GM23338 (cell line): Measurements from ENCODE around the gene OR2G2. TPM values are rescaled to one million over a fixed set of nuclear protein-coding genes. Genes with fewer than 3 reads are reported as not detected.
A peak's percentile ranks its signal among the peaks of the same experiment; 100 is the strongest.

Experiments used
- ATAC-seq: fragments of 200-7000 bp; cut with Tn5 transposase; 3 replicates; pipeline ENCODE4 v1.9.1; 2020
- DNase-seq: peaks from one replicate; pipeline ENCODE4 v3.0.0-alpha.2; 2015; ENCODE audit warnings: low spot score
- H2AFZ ChIP-seq: fragments of 200-600 bp; sonication (generic); 2 replicates; pipeline ENCODE4 v1.8.0; 2016; ENCODE audit warnings: antibody characterized with exemption, mild to moderate bottlenecking, moderate library complexity
- H3F3A ChIP-seq: fragments of 200-600 bp; sonication (generic); replicated peaks from 2 replicates; pipeline ENCODE4 v1.8.0; 2017; ENCODE audit warnings: antibody characterized with exemption, mixed run types, low read depth
- H3K27ac ChIP-seq: fragments of 200-600 bp; sonication (generic); 2 replicates; pipeline ENCODE4 v1.6.1; 2016; ENCODE audit warnings: low read depth
- H3K27me3 ChIP-seq: fragments of 200-600 bp; sonication (generic); 2 replicates; pipeline ENCODE4 v1.8.0; 2016; ENCODE audit warnings: mild to moderate bottlenecking, mixed run types, moderate library complexity; ENCODE audit not compliant: insufficient read depth
- H3K36me3 ChIP-seq: fragments of 200-600 bp; sonication (generic); 2 replicates; pipeline ENCODE4 v1.8.0; 2016; ENCODE audit warnings: mild to moderate bottlenecking; ENCODE audit not compliant: insufficient read depth
- H3K4me1 ChIP-seq: fragments of 200-600 bp; sonication (generic); 2 replicates; pipeline ENCODE4 v1.8.0; 2016; ENCODE audit warnings: mild to moderate bottlenecking, moderate library complexity; ENCODE audit not compliant: insufficient read depth
- H3K4me2 ChIP-seq: fragments of 200-600 bp; sonication (generic); 2 replicates; pipeline ENCODE4 v1.7.1; 2017; ENCODE audit warnings: mixed run types
- H3K4me3 ChIP-seq: fragments of 200-600 bp; sonication (generic); 2 replicates; pipeline ENCODE4 v1.6.1; 2016; ENCODE audit warnings: mixed run types
- H3K79me2 ChIP-seq: fragments of 200-600 bp; sonication (generic); replicated peaks from 2 replicates; pipeline ENCODE4 v1.8.0; 2017; ENCODE audit warnings: mild to moderate bottlenecking; ENCODE audit not compliant: insufficient read depth
- H3K9me2 ChIP-seq: fragments of 200-600 bp; sonication (generic); 2 replicates; pipeline ENCODE4 v1.8.0; 2017; ENCODE audit not compliant: insufficient read depth
- H4K20me1 ChIP-seq: fragments of 200-600 bp; sonication (generic); replicated peaks from 2 replicates; pipeline ENCODE4 v1.8.0; 2017; ENCODE audit warnings: mild to moderate bottlenecking; ENCODE audit not compliant: insufficient read depth
- H3K27ac Mint-ChIP-seq: 2 replicates; pipeline ENCODE4 v1.8.0; 2020; ENCODE audit warnings: inconsistent platforms, mild to moderate bottlenecking, moderate library complexity, mixed read lengths
- H3K27me3 Mint-ChIP-seq: 3 replicates; pipeline ENCODE4 v1.8.0; 2022; ENCODE audit warnings: low read depth, mild to moderate bottlenecking, moderate library complexity, mixed read lengths, inconsistent platforms; ENCODE audit not compliant: insufficient read depth, poor library complexity
- H3K36me3 Mint-ChIP-seq: 3 replicates; pipeline ENCODE4 v1.8.0; 2021; ENCODE audit warnings: low read depth, mild to moderate bottlenecking, inconsistent platforms, moderate library complexity, mixed read lengths
- H3K4me1 Mint-ChIP-seq: 3 replicates; pipeline ENCODE4 v1.8.0; 2020; ENCODE audit warnings: mild to moderate bottlenecking, inconsistent platforms, mixed read lengths
- H3K4me3 Mint-ChIP-seq: 3 replicates; pipeline ENCODE4 v1.8.0; 2021; ENCODE audit warnings: moderate library complexity, mild to moderate bottlenecking, inconsistent platforms, mixed read lengths
- H3K9me3 Mint-ChIP-seq: 3 replicates; pipeline ENCODE4 v1.8.0; 2020; ENCODE audit warnings: moderate library complexity, mild to moderate bottlenecking, inconsistent platforms, mixed read lengths
- EZH2phosphoT487 ChIP-seq: fragments of 200-600 bp; sonication (generic); IDR thresholded peaks from one replicate; pipeline ENCODE4 v1.8.1; 2018; ENCODE audit warnings: antibody characterized with exemption; ENCODE audit not compliant: unreplicated experiment
- NANOG ChIP-seq: IDR thresholded peaks from 2 replicates; pipeline ENCODE4 v1.6.1; 2016; ENCODE audit warnings: antibody characterized with exemption, borderline replicate concordance
- POLR2AphosphoS5 ChIP-seq: IDR thresholded peaks from 2 replicates; pipeline ENCODE4 v1.6.1; 2016; ENCODE audit warnings: antibody characterized with exemption, low read depth
- ZNF114 ChIP-seq: fragments of 250-450 bp; sonication (Bioruptor Pico); IDR thresholded peaks from 2 replicates; pipeline ENCODE4 v1.5.0; 2020; ENCODE audit warnings: mild to moderate bottlenecking, moderate library complexity
- ZNF331 ChIP-seq: fragments of 250-450 bp; sonication (Bioruptor Pico); IDR thresholded peaks from 2 replicates; pipeline ENCODE4 v1.5.0; 2020; ENCODE audit warnings: low read depth, mild to moderate bottlenecking, moderate library complexity
- ZNF462 ChIP-seq: fragments of 250-450 bp; sonication (Bioruptor Pico); IDR thresholded peaks from 2 replicates; pipeline ENCODE4 v1.5.0; 2020; ENCODE audit warnings: mild to moderate bottlenecking, moderate library complexity
- polyA plus RNA-seq: library from polyadenylated mRNA; unstranded; fragments of >200 nt; fragmentation: Nextera tagmentation; extraction: Ambion mirVana; gene quantifications from 2 replicates; pipeline ENCODE4 v1.2.1, GENCODE V29; 2016
- total RNA-seq: library from RNA; depleted of rRNA; stranded (reverse); fragments of >200 nt; shearing (Covaris generic); gene quantifications from 2 replicates; pipeline ENCODE4 v1.2.3, GENCODE V29; 2014
- TF ChIP-seq, protein P1 (sequence below): IDR thresholded peaks from 2 replicates; pipeline ENCODE4 v1.6.1; 2016; ENCODE audit warnings: antibody characterized with exemption
- TF ChIP-seq, protein P2 (sequence below), 2 experiments: fragments of 200-600 bp in 1 of 2; sonication (generic) in 1 of 2; conservative IDR thresholded peaks; 2 replicates each; pipeline versions ENCODE4 v1.5.1 to v1.6.1; 2016 to 2017; ENCODE audit warnings: antibody characterized with exemption in 2 of 2, low read depth in 2 of 2, mild to moderate bottlenecking in 2 of 2, moderate library complexity in 1 of 2

The OR2G2 gene
- total and polyA plus RNA-seq, 2 experiments from 2014 or later, result not detected

GRCh38 chr1:247540581-247540980 is 47.6 kb upstream of the OR2G2 start:
- peaks cover 2% of the 10 kb centered on the region; the same call in 2 of the 3 replicates for H3K4me1 Mint-ChIP-seq
- no peaks in the 10 kb centered on the region for H3K79me2 ChIP-seq
- H3K36me3 ChIP-seq, result no peaks in the 10 kb centered on the region
- no peaks in the 10 kb centered on the region for H3K4me1 ChIP-seq
- no peak overlapping the region for H3K4me2 ChIP-seq
- H3K4me3 Mint-ChIP-seq, result no peak overlapping the region
- H3K27me3 ChIP-seq, result no peaks in the 10 kb centered on the region
- H3K9me3 Mint-ChIP-seq, result no peaks in the 10 kb centered on the region; the same call in 2 of the 3 replicates
- no peak for DNase-seq
- no peak overlapping the region for H3K27ac ChIP-seq
- no peaks in the 10 kb centered on the region for H3F3A ChIP-seq
- H2AFZ ChIP-seq, result 0 out of 2 replicates have a peak overlapping the region, but pooled peaks have one; percentile 48
- TF ChIP-seq ZNF114 (CRISPR knock-in tag) (no peak), NANOG (no peak), ZNF462 (CRISPR knock-in tag) (no peak)
- no peak overlapping the region for H3K4me3 ChIP-seq
- H4K20me1 ChIP-seq, result no peaks in the 10 kb centered on the region
- ATAC-seq, result no peak
- no peak overlapping the region for H3K27ac Mint-ChIP-seq
- H3K36me3 Mint-ChIP-seq, result no peaks in the 10 kb centered on the region
- peaks cover 2% of the 10 kb centered on the region for H3K27me3 Mint-ChIP-seq
- H3K9me2 ChIP-seq, result no peaks in the 10 kb centered on the region

DNA sequence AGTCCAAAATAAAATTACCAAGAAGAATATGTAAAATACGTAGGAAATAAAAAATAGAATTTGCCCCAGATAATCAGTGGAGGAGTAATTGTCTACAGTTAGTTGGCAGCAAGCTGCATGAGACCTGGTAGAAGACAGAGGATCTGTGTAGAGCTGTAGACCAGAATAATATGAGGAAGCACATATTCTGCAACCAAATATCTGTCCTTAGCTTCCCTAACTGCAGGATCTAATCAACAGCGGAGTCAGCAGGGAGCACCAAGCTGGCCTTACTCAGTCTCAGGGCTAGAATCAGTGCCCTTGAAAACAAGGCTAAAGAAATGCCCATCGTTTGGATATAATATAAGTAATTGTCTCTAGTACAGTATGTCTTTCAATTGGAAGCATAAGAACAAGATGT is 45.3 kb upstream of the OR2G2 start:
- Mint-ChIP-seq H3K4me1 (peaks cover 2% of the 10 kb centered on the region), H3K27ac (no peak overlapping the region), H3K36me3 (no peaks in the 10 kb centered on the region), H3K27me3 (peaks cover 2% of the 10 kb centered on the region), H3K4me3 (no peak overlapping the region), H3K9me3 (no peaks in the 10 kb centered on the region; the same call in 2 of the 3 replicates)
- H3K4me2 ChIP-seq, result no peak overlapping the region
- H4K20me1 ChIP-seq, result no peaks in the 10 kb centered on the region
- no peaks in the 10 kb centered on the region for H3F3A ChIP-seq
- DNase-seq (no peak), ATAC-seq (no peak)
- H2AFZ ChIP-seq, result no peak overlapping the region
- no peaks in the 10 kb centered on the region for H3K79me2 ChIP-seq
- no peaks in the 10 kb centered on the region for H3K36me3 ChIP-seq
- no peak overlapping the region for H3K27ac ChIP-seq
- H3K4me1 ChIP-seq, result 0 out of 2 replicates have a peak, but pooled peaks cover 3% of the 10 kb centered on the region
- no peaks in the 10 kb centered on the region for H3K27me3 ChIP-seq
- no peaks in the 10 kb centered on the region for H3K9me2 ChIP-seq
- no peak overlapping the region for H3K4me3 ChIP-seq
- no peak for TF ChIP-seq ZNF331 (CRISPR knock-in tag)
- no peak for TF ChIP-seq EZH2phosphoT487
- TF ChIP-seq POLR2AphosphoS5, result no peak
- no peak for TF ChIP-seq NANOG
- TF ChIP-seq, protein P1, sequence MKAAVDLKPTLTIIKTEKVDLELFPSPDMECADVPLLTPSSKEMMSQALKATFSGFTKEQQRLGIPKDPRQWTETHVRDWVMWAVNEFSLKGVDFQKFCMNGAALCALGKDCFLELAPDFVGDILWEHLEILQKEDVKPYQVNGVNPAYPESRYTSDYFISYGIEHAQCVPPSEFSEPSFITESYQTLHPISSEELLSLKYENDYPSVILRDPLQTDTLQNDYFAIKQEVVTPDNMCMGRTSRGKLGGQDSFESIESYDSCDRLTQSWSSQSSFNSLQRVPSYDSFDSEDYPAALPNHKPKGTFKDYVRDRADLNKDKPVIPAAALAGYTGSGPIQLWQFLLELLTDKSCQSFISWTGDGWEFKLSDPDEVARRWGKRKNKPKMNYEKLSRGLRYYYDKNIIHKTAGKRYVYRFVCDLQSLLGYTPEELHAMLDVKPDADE, result no peak
- TF ChIP-seq, protein P2, sequence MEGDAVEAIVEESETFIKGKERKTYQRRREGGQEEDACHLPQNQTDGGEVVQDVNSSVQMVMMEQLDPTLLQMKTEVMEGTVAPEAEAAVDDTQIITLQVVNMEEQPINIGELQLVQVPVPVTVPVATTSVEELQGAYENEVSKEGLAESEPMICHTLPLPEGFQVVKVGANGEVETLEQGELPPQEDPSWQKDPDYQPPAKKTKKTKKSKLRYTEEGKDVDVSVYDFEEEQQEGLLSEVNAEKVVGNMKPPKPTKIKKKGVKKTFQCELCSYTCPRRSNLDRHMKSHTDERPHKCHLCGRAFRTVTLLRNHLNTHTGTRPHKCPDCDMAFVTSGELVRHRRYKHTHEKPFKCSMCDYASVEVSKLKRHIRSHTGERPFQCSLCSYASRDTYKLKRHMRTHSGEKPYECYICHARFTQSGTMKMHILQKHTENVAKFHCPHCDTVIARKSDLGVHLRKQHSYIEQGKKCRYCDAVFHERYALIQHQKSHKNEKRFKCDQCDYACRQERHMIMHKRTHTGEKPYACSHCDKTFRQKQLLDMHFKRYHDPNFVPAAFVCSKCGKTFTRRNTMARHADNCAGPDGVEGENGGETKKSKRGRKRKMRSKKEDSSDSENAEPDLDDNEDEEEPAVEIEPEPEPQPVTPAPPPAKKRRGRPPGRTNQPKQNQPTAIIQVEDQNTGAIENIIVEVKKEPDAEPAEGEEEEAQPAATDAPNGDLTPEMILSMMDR (conservative IDR thresholded peaks at IDR 0.05; ENCODE audit: low read depth in 2 of 2), result no peak
